B cell (primary cell): ENCODE measurements around the gene CD68. TPM values are rescaled to one million over a fixed set of nuclear protein-coding genes. Genes with fewer than 3 reads are reported as not detected.

Experiments
- ATAC-seq: fragments of 200-7000 bp; cut with Tn5 transposase; one replicate; pipeline ENCODE4 v1.10.0; 2021; ENCODE audit warnings: low read depth, mild to moderate bottlenecking, moderate number of reproducible peaks, moderate library complexity
- CTCF ChIA-PET: fragments of 350-600 bp; sonication (Branson Sonifier 250); formaldehyde crosslinking; loops from one replicate; lab custom pipeline; 2021; ENCODE audit warnings: antibody characterized with exemption, inconsistent platforms; lab: Charles Lee
- POLR2A ChIA-PET: fragments of 350-600 bp; sonication (Branson Sonifier 250); formaldehyde crosslinking; loops from one replicate; lab custom pipeline; 2021; ENCODE audit warnings: antibody characterized with exemption; lab: Charles Lee
- DNase-seq: peaks from one replicate; pipeline ENCODE4 v3.0.0; 2013
- H2AFZ ChIP-seq: 2 replicates; pipeline ENCODE4 v1.6.1; 2012; ENCODE audit warnings: mild to moderate bottlenecking, low read depth, low read length; ENCODE audit not compliant: insufficient read depth, poor library complexity, severe bottlenecking
- H3K27ac ChIP-seq, 2 donors: 1 replicate in 1 of 2; 2 replicates in 1 of 2; pipeline ENCODE4 v1.5.1; 2012 to 2013; ENCODE audit warnings: low read length in 2 of 2, mild to moderate bottlenecking in 2 of 2, moderate library complexity in 1 of 2
- H3K27me3 ChIP-seq, 4 experiments: fragments of 200-600 bp in 1 of 4; sonication (generic) in 1 of 4; replicated peaks in 1 of 4; 1 replicate in 2 of 4; 2 replicates in 2 of 4; pipeline versions ENCODE4 v1.6.1 to v1.7.0; 2013 to 2016; ENCODE audit warnings: low read length in 3 of 4, mild to moderate bottlenecking in 2 of 4, mixed read lengths in 1 of 4, moderate library complexity in 1 of 4; ENCODE audit not compliant: insufficient read depth in 4 of 4, control insufficient read depth in 3 of 4; ENCODE audit errors: control extremely low read depth in 1 of 4
- H3K36me3 ChIP-seq, 2 experiments: replicated peaks in 1 of 2; 1 replicate in 1 of 2; 2 replicates in 1 of 2; pipeline versions ENCODE4 v1.6.1 to v1.7.1; 2013; ENCODE audit warnings: low read length in 1 of 2; ENCODE audit not compliant: insufficient read depth in 2 of 2, control insufficient read depth in 1 of 2; ENCODE audit errors: control extremely low read depth in 1 of 2, extremely low read depth in 1 of 2
- H3K4me1 ChIP-seq, 2 donors: fragments of 200-600 bp in 1 of 2; sonication (generic) in 1 of 2; 1 replicate in 1 of 2; 2 replicates in 1 of 2; pipeline versions ENCODE4 v1.5.1 to v1.6.1; 2013 to 2017; ENCODE audit warnings: low read length in 2 of 2; ENCODE audit not compliant: control insufficient read depth in 2 of 2, insufficient read depth in 2 of 2
- H3K4me2 ChIP-seq: replicated peaks from 2 replicates; pipeline ENCODE3; 2012; ENCODE audit warnings: mild to moderate bottlenecking, low read depth, low read length; ENCODE audit not compliant: poor library complexity, severe bottlenecking
- H3K4me3 ChIP-seq, 5 experiments: fragments of 200-600 bp in 1 of 5; sonication (generic) in 1 of 5; 1 replicate in 3 of 5; 2 replicates in 2 of 5; pipeline versions ENCODE4 v1.5.1 to v1.7.0; 2011 to 2016; ENCODE audit warnings: low read length in 4 of 5, mild to moderate bottlenecking in 4 of 5, low read depth in 2 of 5, control low read depth in 1 of 5, moderate library complexity in 1 of 5; ENCODE audit not compliant: insufficient read depth in 1 of 5; ENCODE audit errors: control extremely low read depth in 1 of 5, extremely low read depth in 1 of 5
- H3K79me2 ChIP-seq: fragments of 200-600 bp; sonication (generic); one replicate; pipeline ENCODE4 v1.6.0; 2016; ENCODE audit warnings: low read length; ENCODE audit not compliant: control insufficient read depth, insufficient read depth
- H3K9ac ChIP-seq: fragments of 200-600 bp; sonication (generic); 2 replicates; pipeline ENCODE4 v1.6.1; 2017; ENCODE audit warnings: mild to moderate bottlenecking, low read length, moderate library complexity
- H3K9me3 ChIP-seq, 3 donors: one replicate each; pipeline versions ENCODE4 v1.6.1 to v1.7.1; 2013; ENCODE audit warnings: low read length in 2 of 3; ENCODE audit not compliant: control insufficient read depth in 2 of 3, insufficient read depth in 1 of 3; ENCODE audit errors: control extremely low read depth in 1 of 3
- H4K20me1 ChIP-seq: 2 replicates; pipeline ENCODE4 v1.6.0; 2012; ENCODE audit warnings: mild to moderate bottlenecking, low read length; ENCODE audit not compliant: insufficient read depth, control insufficient read depth, poor library complexity, severe bottlenecking
- H3K27ac Mint-ChIP-seq: one replicate; pipeline ENCODE4 v1.8.0; 2021; ENCODE audit warnings: mixed read lengths
- H3K27me3 Mint-ChIP-seq: one replicate; pipeline ENCODE4 v1.8.0; 2021; ENCODE audit warnings: mixed read lengths
- H3K4me1 Mint-ChIP-seq: one replicate; pipeline ENCODE4 v1.8.0; 2021; ENCODE audit warnings: mixed read lengths
- H3K4me3 Mint-ChIP-seq: one replicate; pipeline ENCODE4 v1.8.0; 2021; ENCODE audit warnings: mixed read lengths
- H3K9me3 Mint-ChIP-seq: one replicate; pipeline ENCODE4 v1.8.0; 2022; ENCODE audit warnings: mixed read lengths; ENCODE audit not compliant: insufficient read depth
- EZH2 ChIP-seq: IDR thresholded peaks from 2 replicates; pipeline ENCODE4 v1.6.1; 2012; ENCODE audit warnings: borderline replicate concordance, low read depth, mild to moderate bottlenecking, moderate library complexity, low read length; ENCODE audit not compliant: insufficient read depth, poor library complexity, severe bottlenecking
- WGBS: methylation state at CpG from one replicate; pipeline ENCODE4 v1.1.5; 2013; ENCODE audit warnings: missing lambda C conversion rate; ENCODE audit not compliant: insufficient coverage; 5-methylcytosine and 5-hydroxymethylcytosine counted together
- intact Hi-C: fragments of 100-400 bp; cut with micrococcal nuclease; formaldehyde crosslinking; loops from one replicate; pipeline ENCODE4 v1.10.0; 2022
- polyA plus RNA-seq: library from polyadenylated mRNA; depleted of rRNA; stranded (reverse); fragments of >200 nt; gene quantifications from 2 replicates; pipeline ENCODE4 v1.2.3, GENCODE V29; 2012
- total RNA-seq, 2 donors: library from RNA; stranded (reverse); fragments of 120-200 nt in 1 of 2; gene quantifications; 1 replicate in 1 of 2; 2 replicates in 1 of 2; pipeline versions ENCODE4 v1.2.3 to v1.2.4, GENCODE V29; 2013 to 2022
- TF ChIP-seq, protein P1 (sequence below): fragments of 200-600 bp; IDR thresholded peaks from one replicate; pipeline ENCODE4 v1.8.0; 2022; ENCODE audit warnings: antibody characterized with exemption, mild to moderate bottlenecking

The CD68 gene
- total and polyA plus RNA-seq, 2 donors (not counting 1 experiment from before 2014, with no cell fraction given): 3.9 to 12.9 TPM

DNA sequence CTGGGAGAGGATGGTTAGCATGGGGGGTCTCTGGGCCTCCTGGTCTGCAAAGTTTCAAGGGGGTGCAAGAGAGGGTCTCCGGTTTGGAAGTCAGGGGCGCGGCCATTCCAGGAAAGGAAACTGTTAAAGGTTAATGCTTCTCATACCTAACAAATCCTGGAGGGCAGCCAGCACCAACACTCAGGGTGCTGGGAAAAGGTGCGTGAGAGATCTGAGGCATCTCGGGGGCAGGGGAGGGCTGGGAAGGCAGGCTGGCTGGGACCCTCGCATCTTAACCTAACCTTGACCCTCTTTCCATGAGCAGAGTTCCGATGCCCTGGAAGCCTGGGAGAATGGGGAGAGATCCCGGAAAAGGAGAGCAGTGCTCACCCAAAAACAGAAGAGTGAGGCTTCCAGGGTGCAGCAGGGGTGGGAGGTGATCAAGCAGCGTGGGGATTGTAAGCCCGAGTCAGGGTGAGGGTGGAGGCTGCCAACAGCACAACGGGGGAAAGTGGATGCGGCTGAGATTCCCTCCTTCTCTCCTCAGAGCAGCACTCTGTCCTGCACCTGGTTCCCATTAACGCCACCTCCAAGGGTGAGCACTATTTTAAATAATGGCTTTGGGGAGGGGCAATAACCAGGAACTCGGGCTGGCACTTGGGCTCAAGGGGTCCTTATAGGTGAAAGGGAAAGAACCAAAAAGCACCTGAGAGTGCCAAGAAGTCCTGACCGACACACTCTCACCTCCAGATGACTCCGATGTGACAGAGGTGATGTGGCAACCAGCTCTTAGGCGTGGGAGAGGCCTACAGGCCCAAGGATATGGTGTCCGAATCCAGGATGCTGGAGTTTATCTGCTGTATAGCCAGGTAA lies 19.9 kb upstream of the CD68 start:
- peak overlapping the region; percentile 98 for H3K27ac Mint-ChIP-seq
- intact Hi-C loops: loop anchor here (5.0 kb wide), 1 partner anchor 322 kb away; the partner anchor contains the start of gene PHF23
- H3K27ac ChIP-seq: peak overlapping the region; percentile 97
- peaks cover 40% of the 10 kb centered on the region for H3K79me2 ChIP-seq
- 54% methylated on average over 6 of the region's 18 CpGs for WGBS
- ChIA-PET POLR2A (interaction anchor here (0.6 to 4.3 kb wide), 11 partner anchors 7 to 128 kb away, joined by 3 to 32 read pairs (median 6); partner anchors contain the start of genes MPDU1, POLR2A, TP53 and ZBTB4), CTCF (interaction anchor here (0.6 to 25.0 kb wide), 27 partner anchors 10 to 423 kb away, joined by 3 to 666 read pairs (median 9); partner anchors contain the start of genes CD68, FXR2, MPDU1 and SLC2A4)
- ATAC-seq (no peak), DNase-seq (peak; percentile 29)
- TF ChIP-seq, protein P1, sequence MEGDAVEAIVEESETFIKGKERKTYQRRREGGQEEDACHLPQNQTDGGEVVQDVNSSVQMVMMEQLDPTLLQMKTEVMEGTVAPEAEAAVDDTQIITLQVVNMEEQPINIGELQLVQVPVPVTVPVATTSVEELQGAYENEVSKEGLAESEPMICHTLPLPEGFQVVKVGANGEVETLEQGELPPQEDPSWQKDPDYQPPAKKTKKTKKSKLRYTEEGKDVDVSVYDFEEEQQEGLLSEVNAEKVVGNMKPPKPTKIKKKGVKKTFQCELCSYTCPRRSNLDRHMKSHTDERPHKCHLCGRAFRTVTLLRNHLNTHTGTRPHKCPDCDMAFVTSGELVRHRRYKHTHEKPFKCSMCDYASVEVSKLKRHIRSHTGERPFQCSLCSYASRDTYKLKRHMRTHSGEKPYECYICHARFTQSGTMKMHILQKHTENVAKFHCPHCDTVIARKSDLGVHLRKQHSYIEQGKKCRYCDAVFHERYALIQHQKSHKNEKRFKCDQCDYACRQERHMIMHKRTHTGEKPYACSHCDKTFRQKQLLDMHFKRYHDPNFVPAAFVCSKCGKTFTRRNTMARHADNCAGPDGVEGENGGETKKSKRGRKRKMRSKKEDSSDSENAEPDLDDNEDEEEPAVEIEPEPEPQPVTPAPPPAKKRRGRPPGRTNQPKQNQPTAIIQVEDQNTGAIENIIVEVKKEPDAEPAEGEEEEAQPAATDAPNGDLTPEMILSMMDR: no peak
- no peak for TF ChIP-seq EZH2
- peak overlapping the region; percentile 9 to 95 (median 60) for H3K4me3 ChIP-seq
- H3K4me3 Mint-ChIP-seq: peak overlapping the region; percentile 97
- H3K36me3 ChIP-seq: peaks cover 2 to 17% of the 10 kb centered on the region in 2 experiments
- H3K9me3 ChIP-seq: no peaks in the 10 kb centered on the region
- H2AFZ ChIP-seq: peak overlapping the region; percentile 92
- H3K9ac ChIP-seq: peak overlapping the region; percentile 78
- H3K27me3 ChIP-seq: no peaks in the 10 kb centered on the region
- no peaks in the 10 kb centered on the region for H3K9me3 Mint-ChIP-seq
- peaks cover 61% of the 10 kb centered on the region for H3K4me1 Mint-ChIP-seq
- no peaks in the 10 kb centered on the region for H3K27me3 Mint-ChIP-seq
- H3K4me1 ChIP-seq: peaks cover 41 to 61% of the 10 kb centered on the region in 2 donors
- peak overlapping the region; percentile 96 for H3K4me2 ChIP-seq
- H4K20me1 ChIP-seq: peaks cover 17% of the 10 kb centered on the region
